Nephron (organoid): ENCODE data around the gene GATA6.
"Not testable (repeated sequence)": the region's sequence is repeated elsewhere in the genome, so short reads cannot be mapped to it uniquely, and the experiment has no call there.

Experiments
- H3K27ac Mint-ChIP-seq, 3 experiments: 2 replicates each; pipeline ENCODE4 v1.8.0; 2020; ENCODE audit warnings: mixed read lengths in 3 of 3, mild to moderate bottlenecking in 2 of 3, moderate library complexity in 1 of 3
- H3K27me3 Mint-ChIP-seq: 2 replicates; pipeline ENCODE4 v1.8.0; 2021; ENCODE audit warnings: low read depth, mild to moderate bottlenecking, moderate library complexity, mixed read lengths
- H3K36me3 Mint-ChIP-seq: 2 replicates; pipeline ENCODE4 v1.8.0; 2020; ENCODE audit warnings: low read depth, mixed read lengths
- H3K4me1 Mint-ChIP-seq: 2 replicates; pipeline ENCODE4 v1.8.0; 2020; ENCODE audit warnings: mixed read lengths
- H3K4me3 Mint-ChIP-seq, 3 experiments: 2 replicates each; pipeline ENCODE4 v1.8.0; 2020; ENCODE audit warnings: mild to moderate bottlenecking in 3 of 3, mixed read lengths in 3 of 3, moderate library complexity in 2 of 3
- H3K9me3 Mint-ChIP-seq: 2 replicates; pipeline ENCODE4 v1.8.0; 2020; ENCODE audit warnings: mixed read lengths
- CTCF ChIP-seq, 3 experiments: fragments of 200-600 bp; sonication (generic); IDR thresholded peaks; one replicate each; pipeline ENCODE4 v1.5.0; 2021; ENCODE audit warnings: antibody characterized with exemption in 3 of 3; ENCODE audit not compliant: unreplicated experiment in 3 of 3

The GATA6 gene

GRCh38 chr18:22193466-22193865 is 24.1 kb downstream of the GATA6 start:
- Mint-ChIP-seq H3K27me3 (peaks cover 11% of the 10 kb centered on the region), H3K4me3 (peak overlapping the region; percentile 47 to 64 (median 60)), H3K9me3 (no peaks in the 10 kb centered on the region), H3K27ac (peak overlapping the region; percentile 84 to 94 (median 88)), H3K4me1 (peaks cover 71% of the 10 kb centered on the region), H3K36me3 (peaks cover 9% of the 10 kb centered on the region)
- no peak for TF ChIP-seq CTCF (IDR thresholded peaks at IDR 0.05; ENCODE audit: unreplicated experiment in 3 of 3)

- H3K36me3 Mint-ChIP-seq: peaks cover 9% of the 10 kb centered on the region
- peaks cover 11% of the 10 kb centered on the region for H3K27me3 Mint-ChIP-seq
- H3K27ac Mint-ChIP-seq: peak overlapping the region; percentile 84 to 94 (median 88)
- peaks cover 69% of the 10 kb centered on the region for H3K4me1 Mint-ChIP-seq
- no peak for TF ChIP-seq CTCF (IDR thresholded peaks at IDR 0.05; ENCODE audit: unreplicated experiment in 3 of 3)
- H3K4me3 Mint-ChIP-seq: peak overlapping the region; percentile 21 to 56 (median 37)
- H3K9me3 Mint-ChIP-seq: no peaks in the 10 kb centered on the region
These were observed 24.8 kb downstream of the GATA6 start for GRCh38 chr18:22194151-22194598.

- H3K27me3 Mint-ChIP-seq: peaks cover 5% of the 10 kb centered on the region
- TF ChIP-seq CTCF (IDR thresholded peaks at IDR 0.05; ENCODE audit: unreplicated experiment in 3 of 3): no peak
- H3K4me1 Mint-ChIP-seq: peaks cover 64% of the 10 kb centered on the region
- no peak overlapping the region for H3K4me3 Mint-ChIP-seq
- peak overlapping the region; percentile 84 to 94 (median 88) for H3K27ac Mint-ChIP-seq
- H3K36me3 Mint-ChIP-seq: peaks cover 9% of the 10 kb centered on the region
- no peaks in the 10 kb centered on the region for H3K9me3 Mint-ChIP-seq
These were observed 25.7 kb downstream of the GATA6 start for GRCh38 chr18:22195052-22195451.

GRCh38 chr18:22196943-22197342 is 27.6 kb downstream of the GATA6 start:
- H3K27me3 Mint-ChIP-seq: peaks cover 13% of the 10 kb centered on the region
- peaks cover 23% of the 10 kb centered on the region for H3K36me3 Mint-ChIP-seq
- H3K4me1 Mint-ChIP-seq: peaks cover 54% of the 10 kb centered on the region
- H3K27ac Mint-ChIP-seq: peak overlapping the region in 1 of 3 experiments; percentile 60
- H3K9me3 Mint-ChIP-seq, H3K4me3 Mint-ChIP-seq: not testable (repeated sequence)

GRCh38 chr18:22197668-22198067 is 28.3 kb downstream of the GATA6 start:
- no peaks in the 10 kb centered on the region for H3K9me3 Mint-ChIP-seq
- peaks cover 16% of the 10 kb centered on the region for H3K27me3 Mint-ChIP-seq
- peaks cover 54% of the 10 kb centered on the region for H3K4me1 Mint-ChIP-seq
- H3K27ac Mint-ChIP-seq: peak overlapping the region in 2 of 3 experiments; percentile 60 to 61
- no peak for TF ChIP-seq CTCF (IDR thresholded peaks at IDR 0.05; ENCODE audit: unreplicated experiment in 3 of 3)
- peak overlapping the region in 1 of 3 experiments; percentile 2 for H3K4me3 Mint-ChIP-seq
- H3K36me3 Mint-ChIP-seq: peaks cover 24% of the 10 kb centered on the region

GRCh38 chr18:22198163-22198562 is 28.8 kb downstream of the GATA6 start:
- H3K4me1 Mint-ChIP-seq: peaks cover 54% of the 10 kb centered on the region
- no peaks in the 10 kb centered on the region for H3K9me3 Mint-ChIP-seq
- TF ChIP-seq CTCF (IDR thresholded peaks at IDR 0.05; ENCODE audit: unreplicated experiment in 3 of 3): no peak
- H3K27ac Mint-ChIP-seq: peak overlapping the region in 1 of 3 experiments; percentile 60
- peaks cover 24% of the 10 kb centered on the region for H3K36me3 Mint-ChIP-seq
- no peak overlapping the region for H3K4me3 Mint-ChIP-seq
- H3K27me3 Mint-ChIP-seq: peaks cover 21% of the 10 kb centered on the region
